HG03442 (cell line): ENCODE data around the gene SUCLA2.
"Not testable (repeated sequence)": the region's sequence is repeated elsewhere in the genome, so short reads cannot be mapped to it uniquely, and the experiment has no call there.

Experiments
- ATAC-seq: cut with Tn5 transposase; IDR thresholded peaks from one replicate; pipeline ENCODE4 v1.9.1; 2021; ENCODE audit warnings: mild to moderate bottlenecking, moderate library complexity; ENCODE audit not compliant: unreplicated experiment

The SUCLA2 gene

GRCh38 chr13:47997384-47997783, 3.7 kb downstream of the SUCLA2 start:
- no peak for ATAC-seq

GRCh38 chr13:47991859-47992258, 9.2 kb downstream of the SUCLA2 start:
- no peak for ATAC-seq

- no peak for ATAC-seq
Measured at GRCh38 chr13:47990920-47991466, 10.1 kb downstream of the SUCLA2 start.

- no peak for ATAC-seq
Measured at GRCh38 chr13:47990427-47990826, 10.6 kb downstream of the SUCLA2 start.

- no peak for ATAC-seq
Measured at GRCh38 chr13:47983070-47983469, 18.0 kb downstream of the SUCLA2 start.

GRCh38 chr13:47976325-47976724, 24.7 kb downstream of the SUCLA2 start:
- no peak for ATAC-seq

GRCh38 chr13:47964863-47965262, 36.2 kb downstream of the SUCLA2 start:
- ATAC-seq, result no peak

GRCh38 chr13:47962237-47962636, 38.8 kb downstream of the SUCLA2 start:
- no peak for ATAC-seq

GRCh38 chr13:47959468-47960247, 41.4 kb downstream of the SUCLA2 start:
- ATAC-seq, result no peak

GRCh38 chr13:47957073-47957472, 44.0 kb downstream of the SUCLA2 start:
- ATAC-seq, result no peak

- ATAC-seq, result no peak
Measured at GRCh38 chr13:47955836-47956235, 45.2 kb downstream of the SUCLA2 start.

- no peak for ATAC-seq
Measured at GRCh38 chr13:47949799-47950198, 51.3 kb downstream of the SUCLA2 start.

- ATAC-seq, result no peak
Measured at GRCh38 chr13:47945738-47946137, 55.3 kb downstream of the SUCLA2 start.

GRCh38 chr13:47945146-47945545, 55.9 kb downstream of the SUCLA2 start:
- ATAC-seq, result not testable (repeated sequence)

- no peak for ATAC-seq
Measured at GRCh38 chr13:47934371-47934770, 66.7 kb downstream of the SUCLA2 start.

- no peak for ATAC-seq
Measured at GRCh38 chr13:47932950-47933923, 67.8 kb downstream of the SUCLA2 start.

- ATAC-seq, result no peak
Measured at GRCh38 chr13:47930649-47931165, 70.4 kb downstream of the SUCLA2 start.

GRCh38 chr13:47929156-47929555, 71.9 kb downstream of the SUCLA2 start:
- no peak for ATAC-seq

GRCh38 chr13:47917022-47917574, 84.0 kb downstream of the SUCLA2 start:
- ATAC-seq, result no peak

GRCh38 chr13:47908197-47908902, 92.7 kb downstream of the SUCLA2 start:
- no peak for ATAC-seq
